ENCODE data around the gene INPP5E.

DNA sequence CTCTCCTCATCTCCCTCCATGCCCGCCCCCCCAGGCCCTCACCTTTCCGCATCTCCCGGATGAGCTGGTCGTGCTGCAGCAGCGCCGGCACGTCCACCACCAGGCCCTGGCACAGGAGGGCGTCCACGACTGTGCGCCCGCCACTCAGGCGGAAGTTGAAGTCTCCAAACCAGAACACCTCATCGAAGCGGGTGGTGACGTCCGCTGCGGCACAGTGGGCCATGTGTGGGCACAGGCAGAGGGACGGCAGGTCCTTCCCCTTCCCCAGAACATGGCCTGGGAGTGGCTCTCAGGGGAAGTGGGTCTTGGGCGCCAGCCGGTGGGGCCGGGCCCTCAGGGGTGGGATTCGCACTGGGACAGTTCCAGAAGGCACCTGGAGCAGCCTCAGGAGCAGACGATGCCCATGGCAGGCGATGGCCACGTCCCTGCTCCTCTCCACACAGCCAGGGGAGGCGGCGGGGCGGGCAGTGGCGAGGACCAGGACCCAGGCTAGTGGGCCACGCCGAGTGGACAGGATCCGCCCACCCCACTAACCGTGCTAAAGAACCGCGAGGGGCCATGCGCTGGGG is 7.8 kb downstream of the INPP5E start:
- TF ChIP-seq POLR2A (IDR thresholded peaks at IDR 0.05) = no peak
- TF ChIP-seq CTCF (IDR thresholded peaks at IDR 0.05) = no peak
